NCI-H510A treated with DMSO at 0.1 percent for 48 hours (cell line): ENCODE results near the gene CD300A.

Source experiments
- DNase-seq: peaks from one replicate; lab custom pipeline; 2025; lab: John Stamatoyannopoulos, UW

Gene CD300A

DNA sequence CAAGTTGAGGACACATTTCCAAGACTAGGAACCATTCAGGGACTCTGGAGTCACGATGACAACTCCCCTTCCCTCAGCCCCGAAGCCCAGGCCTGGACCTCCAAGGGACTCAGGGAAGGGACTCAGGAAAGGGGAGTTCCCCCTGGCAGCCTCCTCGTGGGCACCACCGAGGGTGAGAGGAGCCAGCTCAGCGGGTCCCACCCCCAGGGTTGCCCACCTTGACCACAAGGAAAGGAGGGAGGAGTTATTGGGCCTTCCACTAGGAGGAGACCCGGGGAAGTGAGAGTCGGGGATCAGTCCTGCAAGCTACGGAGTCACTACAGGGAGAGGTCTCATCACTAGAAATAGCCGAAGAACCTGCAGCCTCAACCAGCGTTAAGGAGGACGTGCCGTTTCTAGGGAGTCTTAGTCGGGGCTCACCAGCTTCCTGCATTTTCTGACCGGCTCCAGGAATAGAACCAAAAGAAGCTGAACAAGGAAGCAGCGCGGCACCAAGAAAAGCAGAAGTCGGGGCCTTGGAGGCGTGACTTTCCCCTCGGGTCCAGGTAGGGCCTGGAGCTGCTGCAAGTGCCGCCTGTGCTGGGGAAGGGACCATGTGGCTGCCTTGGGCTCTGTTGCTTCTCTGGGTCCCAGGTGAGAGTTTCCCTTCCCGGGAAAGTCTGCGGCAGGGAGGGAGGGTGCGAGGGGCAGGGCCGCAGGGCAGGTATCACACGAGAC is at the start of gene CD300A:
TSS of gene CD300A (plus strand) at position 524 of the 717 bp plus-strand sequence. CDS start at position 594, 70 bp downstream.
- no peak for DNase-seq

GRCh38 chr17:74417178-74418045 is 49.0 kb upstream of the CD300A start:
- DNase-seq: no peak

GRCh38 chr17:74419928-74420411 is 46.5 kb upstream of the CD300A start:
- DNase-seq: no peak

- no peak for DNase-seq
Measured at GRCh38 chr17:74424117-74424516, 42.3 kb upstream of the CD300A start.

GRCh38 chr17:74424657-74425056 is 41.8 kb upstream of the CD300A start:
- DNase-seq: no peak

- DNase-seq: no peak
Measured at GRCh38 chr17:74426551-74427047, 39.8 kb upstream of the CD300A start.

- no peak for DNase-seq
Measured at GRCh38 chr17:74427048-74427762, 39.2 kb upstream of the CD300A start.

DNA sequence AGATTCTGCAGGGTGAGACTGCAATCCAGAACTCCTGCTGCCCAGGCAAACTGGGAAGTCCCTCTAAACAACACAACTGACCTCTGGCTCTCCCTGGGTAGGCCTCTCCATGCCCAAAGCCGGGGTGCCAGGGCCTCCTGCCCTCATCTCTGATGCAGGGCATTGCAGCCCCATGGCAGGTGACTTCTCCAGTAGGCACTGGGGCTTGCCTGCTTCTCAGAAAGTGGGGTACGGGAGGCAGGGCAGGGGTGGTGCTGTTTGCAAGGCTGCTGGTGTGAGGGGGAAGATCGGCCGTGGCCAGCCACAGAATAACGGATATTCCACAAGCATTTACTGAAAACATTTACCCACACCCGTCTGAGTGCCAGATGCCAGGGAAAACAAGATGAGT is 38.7 kb upstream of the CD300A start:
- no peak for DNase-seq

GRCh38 chr17:74429604-74430384 is 36.6 kb upstream of the CD300A start:
- DNase-seq: peak; percentile 68

- no peak for DNase-seq
Measured at GRCh38 chr17:74430385-74430705, 36.1 kb upstream of the CD300A start.

DNA sequence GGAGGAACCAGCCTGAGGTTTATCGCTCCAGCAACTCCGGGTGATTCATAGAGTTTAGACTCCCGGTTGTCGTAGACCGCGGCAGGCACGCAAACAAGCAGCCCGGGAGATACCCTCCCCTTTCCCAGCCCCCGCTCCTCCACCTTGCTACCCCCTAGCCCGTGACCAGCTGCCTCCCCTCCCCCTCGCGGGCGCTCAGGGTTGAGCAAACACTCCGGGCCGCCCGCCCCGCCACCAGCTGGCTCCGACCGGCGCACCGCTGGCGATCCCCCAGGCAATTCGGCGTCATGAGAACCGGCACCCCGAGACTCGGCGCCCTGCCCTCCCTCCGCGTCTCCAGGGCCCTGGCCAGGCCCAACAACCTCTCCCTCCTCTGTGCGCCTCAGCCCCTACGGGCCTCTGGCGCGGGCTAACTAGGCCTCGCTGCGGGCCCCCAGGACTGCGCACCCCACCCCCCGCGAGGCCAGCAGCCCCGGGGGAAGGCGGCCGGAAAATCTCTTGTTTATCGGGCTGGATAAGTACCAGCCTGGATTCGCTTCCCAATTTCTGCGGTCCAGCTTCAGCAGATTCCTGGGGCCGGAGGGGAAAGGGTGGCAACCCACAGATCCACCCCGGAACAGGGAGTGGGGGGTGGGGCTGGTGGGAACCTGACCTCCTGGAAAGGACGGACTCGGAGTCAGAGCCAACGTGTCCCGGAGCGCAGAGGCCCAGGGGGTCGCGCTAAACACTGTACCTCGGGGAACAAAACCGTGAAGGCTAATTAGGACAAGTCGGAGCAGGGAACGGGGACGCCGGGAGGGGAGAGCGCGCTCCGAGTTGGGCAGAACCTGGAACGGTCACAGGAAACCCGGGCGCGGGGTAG is 35.5 kb upstream of the CD300A start:
- DNase-seq: peak; percentile 90

- peak; percentile 85 for DNase-seq
Measured at GRCh38 chr17:74431568-74432423, 34.6 kb upstream of the CD300A start, which contains the start of gene GPRC5C. Gene GPRC5C, plus strand, starts transcription at chr17:74432088. Its CDS starts 7,689 bp downstream, at chr17:74439777.

DNA sequence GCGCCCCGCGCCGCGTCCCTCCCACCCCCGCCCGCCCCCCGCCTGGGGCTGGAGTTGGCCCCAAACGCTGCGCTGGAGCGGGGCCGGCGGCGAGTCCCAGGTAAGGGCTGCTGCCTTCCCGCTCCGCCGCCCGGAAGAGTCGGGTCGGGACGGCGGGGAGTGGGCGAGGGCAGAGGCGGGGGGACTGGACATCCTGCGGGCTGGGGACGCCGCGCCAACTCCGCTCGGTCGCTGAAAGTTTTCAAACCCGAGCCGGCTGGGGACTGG is 34.1 kb upstream of the CD300A start:
- no peak for DNase-seq

- DNase-seq: no peak
Measured at GRCh38 chr17:74432766-74433391, 33.6 kb upstream of the CD300A start.

DNA sequence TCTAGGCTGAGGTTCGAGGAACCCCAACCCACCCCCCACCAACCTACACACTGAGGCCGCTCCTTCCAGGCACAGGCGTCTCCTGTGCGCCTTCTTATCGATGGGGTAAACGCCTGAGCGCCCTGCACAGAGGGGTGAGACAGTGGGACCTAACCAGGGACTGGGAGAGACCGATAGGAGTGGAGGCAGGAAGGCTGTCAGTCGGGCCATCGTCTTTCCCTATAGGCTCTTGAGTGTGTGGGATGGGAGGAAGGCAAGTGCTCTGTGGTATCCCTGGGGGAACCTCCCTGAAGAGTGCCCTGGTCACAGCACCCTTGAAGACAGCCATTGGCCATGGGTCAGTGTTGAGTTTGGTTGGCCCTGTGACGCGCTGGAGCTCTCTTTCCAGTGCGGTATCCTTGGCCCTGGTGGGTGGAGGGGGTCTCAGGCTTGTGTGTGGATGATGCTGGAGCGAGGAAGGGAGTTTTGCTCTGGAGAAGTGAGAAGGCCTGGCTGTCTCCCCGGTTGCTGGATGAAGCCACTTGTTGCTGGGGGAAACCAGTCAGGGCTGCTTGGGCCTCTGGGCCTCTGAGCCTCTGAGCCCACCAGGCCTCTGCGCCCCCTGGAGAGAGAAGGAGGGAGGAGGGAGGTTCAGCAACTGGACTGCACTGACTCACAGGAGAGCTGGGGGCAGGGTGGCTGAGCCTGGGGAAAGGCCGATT is 32.9 kb upstream of the CD300A start:
- DNase-seq: peak; percentile 22

GRCh38 chr17:74435775-74436359 is 30.6 kb upstream of the CD300A start:
- peak; percentile 38 for DNase-seq

GRCh38 chr17:74437702-74438101 is 28.7 kb upstream of the CD300A start:
- DNase-seq: no peak
